Naive thymus-derived CD4-positive, alpha-beta T cell (primary cell): ENCODE data around the gene STAT3. TPM values are rescaled to one million over a fixed set of nuclear protein-coding genes. Genes with fewer than 3 reads are reported as not detected.
A peak's percentile ranks its signal among the peaks of the same experiment; 100 is the strongest.
"Not testable (repeated sequence)": the region's sequence is repeated elsewhere in the genome, so short reads cannot be mapped to it uniquely, and the experiment has no call there.

Experiments
- ATAC-seq: fragments of 150-1000 bp; cut with Tn5 transposase; 2 replicates; pipeline ENCODE4 v1.10.0; 2021; ENCODE audit warnings: mild to moderate bottlenecking, moderate library complexity
- CTCF ChIA-PET: fragments of 350-600 bp; sonication (Branson Sonifier 250); formaldehyde crosslinking; loops from one replicate; lab custom pipeline; 2021; ENCODE audit warnings: antibody characterized with exemption; lab: Charles Lee
- POLR2A ChIA-PET: fragments of 350-600 bp; sonication (Branson Sonifier 250); formaldehyde crosslinking; loops from one replicate; lab custom pipeline; 2021; ENCODE audit warnings: antibody characterized with exemption, inconsistent platforms; lab: Charles Lee
- DNase-seq, 9 donors: peaks; one replicate each; pipeline versions ENCODE4 v3.0.0 to v3.0.0-alpha.2; 2020 to 2022; ENCODE audit warnings: mixed read lengths in 1 of 9
- H3K27ac ChIP-seq: one replicate; pipeline ENCODE4 v1.7.0; 2013; ENCODE audit warnings: mild to moderate bottlenecking, low read depth, low read length, moderate library complexity
- H3K27me3 ChIP-seq, 2 donors: one replicate each; pipeline ENCODE4 v1.7.0; 2013; ENCODE audit warnings: low read length in 2 of 2, mild to moderate bottlenecking in 2 of 2, moderate library complexity in 2 of 2; ENCODE audit not compliant: control insufficient read depth in 2 of 2, insufficient read depth in 2 of 2
- H3K36me3 ChIP-seq, 3 experiments: 1 replicate in 2 of 3; 2 replicates in 1 of 3; pipeline ENCODE4 v1.7.0; 2013; ENCODE audit warnings: low read length in 3 of 3, mild to moderate bottlenecking in 3 of 3, moderate library complexity in 1 of 3; ENCODE audit not compliant: insufficient read depth in 3 of 3, control insufficient read depth in 2 of 3
- H3K4me1 ChIP-seq, 2 donors: one replicate each; pipeline ENCODE4 v1.7.0; 2013; ENCODE audit warnings: low read length in 2 of 2, mild to moderate bottlenecking in 2 of 2, moderate library complexity in 1 of 2; ENCODE audit not compliant: control insufficient read depth in 2 of 2, insufficient read depth in 2 of 2
- H3K4me3 ChIP-seq: 2 replicates; pipeline ENCODE4 v1.7.0; 2013; ENCODE audit warnings: mild to moderate bottlenecking, low read length
- H3K9me3 ChIP-seq, 3 experiments: 1 replicate in 2 of 3; 2 replicates in 1 of 3; pipeline ENCODE4 v1.7.0; 2013; ENCODE audit warnings: low read length in 3 of 3; ENCODE audit not compliant: control insufficient read depth in 2 of 3
- H3K27ac Mint-ChIP-seq, 9 donors: one replicate each; pipeline ENCODE4 v1.8.0; 2020 to 2022; ENCODE audit warnings: mixed read lengths in 9 of 9, mild to moderate bottlenecking in 8 of 9, moderate library complexity in 5 of 9, inconsistent platforms in 2 of 9
- H3K27me3 Mint-ChIP-seq, 5 donors: one replicate each; pipeline ENCODE4 v1.8.0; 2021 to 2022; ENCODE audit warnings: mixed read lengths in 5 of 5, mild to moderate bottlenecking in 1 of 5
- H3K36me3 Mint-ChIP-seq, 5 donors: one replicate each; pipeline ENCODE4 v1.8.0; 2020 to 2022; ENCODE audit warnings: mixed read lengths in 5 of 5, mild to moderate bottlenecking in 3 of 5, inconsistent platforms in 1 of 5
- H3K4me1 Mint-ChIP-seq, 7 donors: one replicate each; pipeline ENCODE4 v1.8.0; 2020 to 2022; ENCODE audit warnings: mixed read lengths in 7 of 7, mild to moderate bottlenecking in 3 of 7, inconsistent platforms in 1 of 7
- H3K4me3 Mint-ChIP-seq, 10 donors: one replicate each; pipeline ENCODE4 v1.8.0; 2020 to 2022; ENCODE audit warnings: mild to moderate bottlenecking in 10 of 10, mixed read lengths in 10 of 10, moderate library complexity in 6 of 10, inconsistent platforms in 2 of 10
- H3K9me3 Mint-ChIP-seq, 11 donors: one replicate each; pipeline ENCODE4 v1.8.0; 2020 to 2022; ENCODE audit warnings: mixed read lengths in 11 of 11, mild to moderate bottlenecking in 4 of 11, inconsistent platforms in 1 of 11, moderate library complexity in 1 of 11
- intact Hi-C, 2 donors: fragments of 100-400 bp; cut with micrococcal nuclease; formaldehyde crosslinking; loops; one replicate each; pipeline ENCODE4 v1.15.1; 2023
- polyA plus RNA-seq, 2 donors: library from polyadenylated mRNA; unstranded; fragments of 300-500 nt; fragmentation: Illumina TruSeq; gene quantifications; one replicate each; pipeline ENCODE4 v1.2.3, GENCODE V29; 2021
- total RNA-seq, 6 experiments: library from RNA in 5 of 6; stranded (reverse) in 5 of 6; gene quantifications; 1 replicate in 5 of 6; 2 replicates in 1 of 6; pipeline ENCODE4 v1.2.3 and lab custom pipeline; 2021 to 2026

Gene STAT3
- total and polyA plus RNA-seq, 7 experiments from 2014 or later = 133 to 275 (median 189) TPM

GRCh38 chr17:42363767-42364585 is 24.3 kb downstream of the STAT3 start:
- DNase-seq (no peak), ATAC-seq (peak; percentile 10)
- Histone ChIP-seq H3K4me3 (no peak overlapping the region), H3K36me3 (no peaks in the 10 kb centered on the region), H3K9me3 (no peaks in the 10 kb centered on the region), H3K27ac (no peak overlapping the region), H3K27me3 (no peaks in the 10 kb centered on the region), H3K4me1 (peaks cover 39 to 45% of the 10 kb centered on the region in 2 donors)
- CTCF ChIA-PET = no interaction called here
- no peaks in the 10 kb centered on the region for H3K27me3 Mint-ChIP-seq
- intact Hi-C loops = loop anchor here (2.0 kb wide), 2 partner anchors 15 to 25 kb away; partner anchors contain the start of gene STAT3 (in 1 of the 2)
- H3K4me3 Mint-ChIP-seq = peak overlapping the region in 8 of 10 donors; percentile 4 to 52 (median 14)
- peak overlapping the region; percentile 17 to 80 (median 41) for H3K27ac Mint-ChIP-seq
- POLR2A ChIA-PET = interaction anchor here (0.8 kb wide), 1 partner anchor 25 kb away, joined by 3 read pairs; the partner anchor contains the start of gene STAT3
- peaks cover 52 to 86% (median 74%) of the 10 kb centered on the region in 7 donors for H3K4me1 Mint-ChIP-seq
- H3K9me3 Mint-ChIP-seq = peaks cover 0 to 3% (median 0%) of the 10 kb centered on the region in 11 donors
- H3K36me3 Mint-ChIP-seq = peaks cover 5 to 46% (median 29%) of the 10 kb centered on the region in 5 donors

DNA sequence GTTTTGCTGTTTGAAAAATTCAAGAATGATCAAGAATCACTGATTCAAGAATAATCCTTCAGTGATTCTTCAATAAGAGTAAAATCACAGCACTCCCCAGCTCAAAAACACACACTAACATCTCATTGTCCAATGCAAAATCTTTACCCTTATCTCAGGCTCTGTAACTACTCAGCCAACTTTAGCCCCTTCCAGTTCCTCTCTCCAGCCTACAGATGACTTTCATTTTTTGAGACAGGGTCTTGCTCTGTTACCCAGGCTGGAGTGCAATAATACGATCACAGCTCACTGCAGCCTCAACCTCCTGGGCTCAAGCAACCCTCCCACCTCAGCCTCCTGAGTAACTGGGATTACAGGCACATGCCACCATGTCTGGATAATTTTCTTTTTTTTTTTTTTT is 25.0 kb downstream of the STAT3 start:
- Mint-ChIP-seq H3K27me3 (no peaks in the 10 kb centered on the region), H3K4me3 (peak overlapping the region in 6 of 10 donors; percentile 1 to 29 (median 16)), H3K9me3 (peaks cover 0 to 3% (median 0%) of the 10 kb centered on the region in 11 donors), H3K27ac (peak overlapping the region in 8 of 9 donors; percentile 9 to 80 (median 46)), H3K4me1 (peaks cover 56 to 87% (median 75%) of the 10 kb centered on the region in 7 donors), H3K36me3 (peaks cover 6 to 46% (median 33%) of the 10 kb centered on the region in 5 donors)
- ChIA-PET POLR2A (interaction anchor here (1.4 kb wide), 1 partner anchor 25 kb away, joined by 5 read pairs; the partner anchor contains the start of gene STAT3), CTCF (no interaction called here)
- H3K9me3 ChIP-seq = no peaks in the 10 kb centered on the region
- intact Hi-C loops = loop anchor here in 1 of 2 donors (2.0 kb wide), 1 partner anchor 26 kb away; the partner anchor contains the start of gene STAT3
- no peak overlapping the region for H3K4me3 ChIP-seq
- no peaks in the 10 kb centered on the region for H3K27me3 ChIP-seq
- no peak for DNase-seq
- H3K4me1 ChIP-seq = peaks cover 41 to 42% of the 10 kb centered on the region in 2 donors
- no peak for ATAC-seq
- no peaks in the 10 kb centered on the region for H3K36me3 ChIP-seq
- H3K27ac ChIP-seq = no peak overlapping the region

- DNase-seq (no peak), ATAC-seq (no peak)
- Histone ChIP-seq H3K4me3 (no peak overlapping the region), H3K27me3 (no peaks in the 10 kb centered on the region), H3K27ac (no peak overlapping the region), H3K36me3 (no peaks in the 10 kb centered on the region), H3K4me1 (peaks cover 36 to 38% of the 10 kb centered on the region in 2 donors), H3K9me3 (no peaks in the 10 kb centered on the region)
- Mint-ChIP-seq H3K36me3 (peaks cover 6 to 44% (median 36%) of the 10 kb centered on the region in 5 donors), H3K4me3 (peak overlapping the region in 7 of 10 donors; percentile 5 to 52 (median 25)), H3K9me3 (peaks cover 0 to 3% (median 0%) of the 10 kb centered on the region in 11 donors), H3K4me1 (peaks cover 51 to 84% (median 72%) of the 10 kb centered on the region in 7 donors), H3K27ac (peak overlapping the region in 8 of 9 donors; percentile 1 to 80 (median 50)), H3K27me3 (no peaks in the 10 kb centered on the region)
- POLR2A ChIA-PET = interaction anchor here (0.8 to 1.4 kb wide), 2 partner anchors 26 to 51 kb away, joined by 3 to 5 read pairs; partner anchors contain the start of gene STAT3
- intact Hi-C loops = loop anchor here in 1 of 2 donors (2.0 kb wide), 1 partner anchor 26 kb away; the partner anchor contains the start of gene STAT3
- CTCF ChIA-PET = interaction anchor here (0.6 to 0.7 kb wide), 2 partner anchors 69 to 168 kb away, joined by 3 to 5 read pairs; no protein-coding TSS in a partner anchor
These were observed 25.8 kb downstream of the STAT3 start for GRCh38 chr17:42362245-42362961.

DNA sequence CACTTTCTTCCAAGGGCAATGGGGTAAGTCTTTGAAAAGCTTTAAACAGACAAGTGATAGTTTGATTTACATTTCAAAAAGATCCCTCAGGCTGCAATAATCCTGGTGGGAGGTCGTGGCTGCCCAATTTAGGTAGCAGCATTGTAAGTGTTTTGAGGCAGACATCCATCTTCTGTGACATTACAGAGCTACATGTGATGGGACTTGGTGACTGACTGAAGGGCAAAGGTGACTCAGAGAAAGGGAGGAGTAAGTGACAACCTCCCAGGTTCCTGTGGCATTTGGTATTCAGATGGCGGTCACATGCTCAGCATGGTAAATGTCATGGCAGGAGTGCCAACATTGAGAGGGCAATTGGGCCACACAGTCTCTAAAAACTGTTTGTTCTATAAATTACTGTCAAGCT is 26.5 kb downstream of the STAT3 start:
- peak overlapping the region in 4 of 10 donors; percentile 3 to 45 (median 23) for H3K4me3 Mint-ChIP-seq

GRCh38 chr17:42360388-42360787 is 27.9 kb downstream of the STAT3 start:
- Mint-ChIP-seq H3K36me3 (peaks cover 6 to 40% (median 38%) of the 10 kb centered on the region in 5 donors), H3K27ac (peak overlapping the region in 1 of 9 donors; percentile 17), H3K4me1 (peaks cover 38 to 79% (median 71%) of the 10 kb centered on the region in 7 donors)
- H3K4me3 ChIP-seq, H3K36me3 ChIP-seq, H3K27me3 Mint-ChIP-seq, H3K9me3 ChIP-seq, H3K9me3 Mint-ChIP-seq, H3K27ac ChIP-seq, DNase-seq, ATAC-seq, H3K4me3 Mint-ChIP-seq, H3K27me3 ChIP-seq, intact Hi-C loops: not testable (repeated sequence)
- ChIA-PET CTCF (interaction anchor here (0.7 kb wide), 1 partner anchor 105 kb away, joined by 5 read pairs; no protein-coding TSS in a partner anchor), POLR2A (interaction anchor here (1.3 kb wide), 1 partner anchor 28 kb away, joined by 4 read pairs; the partner anchor contains the start of gene STAT3)
- peaks cover 27 to 30% of the 10 kb centered on the region in 2 donors for H3K4me1 ChIP-seq

More for the DNA sequence above, 26.5 kb downstream of the STAT3 start:
- peaks cover 47 to 83% (median 72%) of the 10 kb centered on the region in 7 donors for H3K4me1 Mint-ChIP-seq
- peaks cover 34 to 38% of the 10 kb centered on the region in 2 donors for H3K4me1 ChIP-seq
- CTCF ChIA-PET = interaction anchor here (0.7 kb wide), 1 partner anchor 69 kb away, joined by 3 read pairs; no protein-coding TSS in a partner anchor
- peak overlapping the region in 8 of 9 donors; percentile 12 to 80 (median 46) for H3K27ac Mint-ChIP-seq
- no peak overlapping the region for H3K4me3 ChIP-seq
- no peaks in the 10 kb centered on the region for H3K27me3 ChIP-seq
- intact Hi-C loops = loop anchor here in 1 of 2 donors (2.0 kb wide), 1 partner anchor 27 kb away; the partner anchor contains the start of gene STAT3
- H3K27me3 Mint-ChIP-seq = no peaks in the 10 kb centered on the region
- H3K27ac ChIP-seq = no peak overlapping the region
- POLR2A ChIA-PET = interaction anchor here (0.8 to 1.4 kb wide), 3 partner anchors 20 to 51 kb away, joined by 3 to 5 read pairs (median 3); partner anchors contain the start of gene STAT3
- peaks cover 0 to 3% (median 0%) of the 10 kb centered on the region in 11 donors for H3K9me3 Mint-ChIP-seq
- H3K9me3 ChIP-seq = no peaks in the 10 kb centered on the region
- H3K36me3 Mint-ChIP-seq = peaks cover 6 to 43% (median 36%) of the 10 kb centered on the region in 5 donors
- DNase-seq (peak in 1 of 9 donors; percentile 32), ATAC-seq (peak; percentile 71)
- H3K36me3 ChIP-seq = no peaks in the 10 kb centered on the region
